Loucy (cell line): Measurements from ENCODE around the gene JAG2.

ENCODE experiments used
- H2AFZ ChIP-seq: fragments of 200-600 bp; sonication (generic); 2 replicates; pipeline ENCODE4 v1.6.0; 2016; ENCODE audit warnings: antibody characterized with exemption, mild to moderate bottlenecking, low read length, moderate library complexity
- H3F3A ChIP-seq: fragments of 200-600 bp; 2 replicates; pipeline ENCODE4 v1.6.0; 2016; ENCODE audit warnings: antibody characterized with exemption, low read depth, mild to moderate bottlenecking
- H3K27me3 ChIP-seq: fragments of 200-600 bp; sonication (generic); 2 replicates; pipeline ENCODE4 v1.6.1; 2014; ENCODE audit warnings: low read length, mild to moderate bottlenecking; ENCODE audit not compliant: insufficient read depth, poor library complexity, severe bottlenecking
- H3K36me3 ChIP-seq: fragments of 200-600 bp; sonication (generic); 2 replicates; pipeline ENCODE4 v1.6.1; 2016; ENCODE audit warnings: low read length; ENCODE audit not compliant: insufficient read depth
- H3K4me1 ChIP-seq: fragments of 200-600 bp; sonication (generic); 2 replicates; pipeline ENCODE4 v1.5.1; 2014; ENCODE audit warnings: low read length, mild to moderate bottlenecking; ENCODE audit not compliant: insufficient read depth, poor library complexity, severe bottlenecking
- H3K4me2 ChIP-seq: fragments of 200-600 bp; sonication (generic); 2 replicates; pipeline ENCODE4 v1.6.0; 2014; ENCODE audit warnings: antibody characterized with exemption, low read length, low read depth, mild to moderate bottlenecking; ENCODE audit not compliant: poor library complexity, severe bottlenecking
- H3K4me3 ChIP-seq: fragments of 200-600 bp; sonication (generic); 2 replicates; pipeline ENCODE4 v1.5.1; 2014; ENCODE audit warnings: low read length, mild to moderate bottlenecking, mixed read lengths; ENCODE audit not compliant: poor library complexity, severe bottlenecking
- H3K79me2 ChIP-seq: fragments of 200-600 bp; sonication (generic); 2 replicates; pipeline ENCODE4 v1.6.1; 2014; ENCODE audit warnings: low read length; ENCODE audit not compliant: insufficient read depth
- H3K9ac ChIP-seq: fragments of 200-600 bp; sonication (generic); 2 replicates; pipeline ENCODE4 v1.6.0; 2014; ENCODE audit warnings: mild to moderate bottlenecking, low read depth, low read length, moderate library complexity; ENCODE audit not compliant: poor library complexity, severe bottlenecking
- H3K9me2 ChIP-seq: fragments of 200-600 bp; sonication (generic); replicated peaks from 2 replicates; pipeline ENCODE4 v1.6.1; 2016; ENCODE audit warnings: low read depth, low read length, mixed read lengths
- H3K9me3 ChIP-seq: fragments of 200-600 bp; sonication (generic); 2 replicates; pipeline ENCODE4 v1.6.1; 2014; ENCODE audit warnings: mild to moderate bottlenecking, antibody characterized with exemption, low read length, low read depth; ENCODE audit not compliant: insufficient read depth
- H4K20me1 ChIP-seq: fragments of 200-600 bp; sonication (generic); 2 replicates; pipeline ENCODE4 v1.6.0; 2014; ENCODE audit warnings: antibody characterized with exemption, low read length, mild to moderate bottlenecking; ENCODE audit not compliant: insufficient read depth, poor library complexity, severe bottlenecking
- CTCF ChIP-seq: fragments of 200-600 bp; sonication (generic); conservative IDR thresholded peaks from 2 replicates; pipeline ENCODE4 v1.5.1; 2014; ENCODE audit warnings: mild to moderate bottlenecking, antibody characterized with exemption, low read length
- EZH2phosphoT487 ChIP-seq: fragments of 200-600 bp; IDR thresholded peaks from 2 replicates; pipeline ENCODE4 v1.6.1; 2018; ENCODE audit warnings: antibody characterized with exemption, mild to moderate bottlenecking, moderate library complexity, borderline replicate concordance

JAG2 gene

GRCh38 chr14:105161309-105161708 is 7.3 kb downstream of the JAG2 start:
- H3K4me2 ChIP-seq: peak overlapping the region; percentile 35
- no peaks in the 10 kb centered on the region for H3K27me3 ChIP-seq
- H4K20me1 ChIP-seq: no peaks in the 10 kb centered on the region
- no peaks in the 10 kb centered on the region for H3K9me3 ChIP-seq
- H3K9me2 ChIP-seq: no peaks in the 10 kb centered on the region
- no peak overlapping the region for H3K4me3 ChIP-seq
- no peaks in the 10 kb centered on the region for H3K36me3 ChIP-seq
- peaks cover 39% of the 10 kb centered on the region for H3K4me1 ChIP-seq
- H3K79me2 ChIP-seq: no peaks in the 10 kb centered on the region
- H2AFZ ChIP-seq: no peak overlapping the region
- H3K9ac ChIP-seq: no peak overlapping the region
- no peak for TF ChIP-seq CTCF
- TF ChIP-seq EZH2phosphoT487: no peak
- H3F3A ChIP-seq: no peaks in the 10 kb centered on the region; the same call in 1 of the 2 replicates

GRCh38 chr14:105160776-105161175 is 7.8 kb downstream of the JAG2 start:
- TF ChIP-seq EZH2phosphoT487 (no peak), CTCF (no peak)
- H3K4me2 ChIP-seq: peak overlapping the region; percentile 35
- no peaks in the 10 kb centered on the region for H4K20me1 ChIP-seq
- no peaks in the 10 kb centered on the region for H3K27me3 ChIP-seq
- H3F3A ChIP-seq: no peaks in the 10 kb centered on the region; the same call in 1 of the 2 replicates
- no peak overlapping the region for H3K9ac ChIP-seq
- no peaks in the 10 kb centered on the region for H3K36me3 ChIP-seq
- no peaks in the 10 kb centered on the region for H3K79me2 ChIP-seq
- H3K4me1 ChIP-seq: peaks cover 39% of the 10 kb centered on the region
- no peak overlapping the region for H2AFZ ChIP-seq
- no peaks in the 10 kb centered on the region for H3K9me3 ChIP-seq
- H3K4me3 ChIP-seq: no peak overlapping the region
- H3K9me2 ChIP-seq: no peaks in the 10 kb centered on the region

DNA sequence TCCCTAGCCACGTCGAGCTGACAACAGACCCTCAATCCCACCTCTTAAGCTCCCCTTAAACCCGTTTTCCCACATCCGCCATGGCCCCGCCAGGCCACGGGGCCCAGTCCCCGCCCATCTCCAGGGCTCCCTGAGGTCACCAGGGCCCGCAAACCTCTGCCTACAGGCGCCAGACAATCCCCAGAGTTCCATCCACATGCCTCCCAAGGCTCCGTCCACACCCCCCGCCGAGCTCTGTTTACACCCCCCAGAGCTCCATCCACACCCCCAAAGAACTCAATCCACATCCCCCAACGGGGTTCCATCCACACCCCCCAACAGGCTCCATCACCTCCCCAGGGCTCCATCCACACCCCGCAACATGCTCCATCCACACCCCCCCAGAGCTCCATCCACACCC is 9.2 kb downstream of the JAG2 start:
- Histone ChIP-seq H3K9me3 (no peaks in the 10 kb centered on the region), H3K9me2 (no peaks in the 10 kb centered on the region), H4K20me1 (no peaks in the 10 kb centered on the region), H3K9ac (no peak overlapping the region), H3K4me2 (no peak overlapping the region), H2AFZ (no peak overlapping the region), H3K79me2 (no peaks in the 10 kb centered on the region), H3K4me3 (no peak overlapping the region), H3K27me3 (no peaks in the 10 kb centered on the region), H3K36me3 (no peaks in the 10 kb centered on the region), H3K4me1 (peaks cover 28% of the 10 kb centered on the region), H3F3A (no peaks in the 10 kb centered on the region; the same call in 1 of the 2 replicates)
- TF ChIP-seq CTCF: no peak
- no peak for TF ChIP-seq EZH2phosphoT487
